Mesenteric fat pad (tissue), 1 donor: ENCODE data around the gene FRZB. TPM values are rescaled to one million over a fixed set of nuclear protein-coding genes. Genes with fewer than 3 reads are reported as not detected.
"Not testable (repeated sequence)": the region's sequence is repeated elsewhere in the genome, so short reads cannot be mapped to it uniquely, and the experiment has no call there.

Source experiments
- DNase-seq: peaks from one replicate; pipeline ENCODE4 v3.0.0-alpha.2; 2020; ENCODE audit warnings: low spot score
- long read RNA-seq: library from polyadenylated mRNA; unstranded; transcript quantifications from one replicate; pipeline ENCODE4 v2.0.0, GENCODE V29; 2020
- total RNA-seq: library from RNA; stranded (reverse); fragmentation: NEBNext Ultra II Directional; extraction: Animal tissue kit (Norgen Biotek cat#: 25700); gene quantifications from one replicate; pipeline ENCODE4 v1.2.1, GENCODE V29; 2021
- donor health status: DM: yes; HTN: yes; CAD: no.

Gene FRZB
- total RNA-seq, result 5.5 TPM
- long read RNA-seq, transcript FRZB-201 (6 exons, 3,162 nt), result major isoform, 46 of 47 reads
- long read RNA-seq, partial matches to known transcripts, result 0 of 47 reads
- long read RNA-seq, other reads (novel, unspliced or antisense), result 1 of 47 reads

- DNase-seq, result no peak
These were observed at the start of gene FRZB for GRCh38 chr2:182866461-182867406. Gene FRZB (minus strand): TSS chr2:182866637. CDS start chr2:182866552, 85 bp downstream.

- no peak for DNase-seq
These were observed 49.2 kb upstream of the FRZB start for GRCh38 chr2:182915369-182916326.

- DNase-seq, result no peak
These were observed 48.4 kb upstream of the FRZB start for GRCh38 chr2:182914852-182915251.

- no peak for DNase-seq
These were observed 46.6 kb upstream of the FRZB start for GRCh38 chr2:182913064-182913463.

- DNase-seq, result no peak
These were observed 46.1 kb upstream of the FRZB start for GRCh38 chr2:182912518-182912915.

GRCh38 chr2:182911813-182912517 is 45.5 kb upstream of the FRZB start:
- no peak for DNase-seq

GRCh38 chr2:182910965-182911364 is 44.5 kb upstream of the FRZB start:
- DNase-seq, result no peak

- DNase-seq, result no peak
These were observed 40.8 kb upstream of the FRZB start for GRCh38 chr2:182907081-182907830.

GRCh38 chr2:182906454-182906853 is 40.0 kb upstream of the FRZB start:
- DNase-seq, result no peak

- DNase-seq, result no peak
These were observed 38.4 kb upstream of the FRZB start for GRCh38 chr2:182904844-182905243.

- DNase-seq, result no peak
These were observed 37.1 kb upstream of the FRZB start for GRCh38 chr2:182903566-182903965.

- no peak for DNase-seq
These were observed 35.3 kb upstream of the FRZB start for GRCh38 chr2:182901748-182902147.

GRCh38 chr2:182898718-182899117 is 32.3 kb upstream of the FRZB start:
- no peak for DNase-seq

- no peak for DNase-seq
These were observed 30.7 kb upstream of the FRZB start for GRCh38 chr2:182897137-182897536.

- DNase-seq, result no peak
These were observed 29.4 kb upstream of the FRZB start for GRCh38 chr2:182895798-182896197.

- no peak for DNase-seq
These were observed 28.7 kb upstream of the FRZB start for GRCh38 chr2:182895169-182895568.

- no peak for DNase-seq
These were observed 27.7 kb upstream of the FRZB start for GRCh38 chr2:182894174-182894573.

- DNase-seq, result no peak
These were observed 27.2 kb upstream of the FRZB start for GRCh38 chr2:182893666-182894065.

GRCh38 chr2:182893035-182893434 is 26.6 kb upstream of the FRZB start:
- DNase-seq, result not testable (repeated sequence)

GRCh38 chr2:182891611-182892010 is 25.2 kb upstream of the FRZB start:
- DNase-seq, result no peak
